WI38 (cell line): Measurements from ENCODE around the gene CTNNA2.

Experiments used
- H3K4me3 ChIP-seq: 2 replicates; pipeline ENCODE4 v1.5.1; 2011; ENCODE audit warnings: low read depth, mild to moderate bottlenecking, control low read depth, low read length
- TF ChIP-seq, protein P1 (sequence below): IDR thresholded peaks from 2 replicates; pipeline ENCODE4 v1.5.1; 2012; ENCODE audit warnings: low read depth, mild to moderate bottlenecking, control low read depth, low read length

The CTNNA2 gene

DNA sequence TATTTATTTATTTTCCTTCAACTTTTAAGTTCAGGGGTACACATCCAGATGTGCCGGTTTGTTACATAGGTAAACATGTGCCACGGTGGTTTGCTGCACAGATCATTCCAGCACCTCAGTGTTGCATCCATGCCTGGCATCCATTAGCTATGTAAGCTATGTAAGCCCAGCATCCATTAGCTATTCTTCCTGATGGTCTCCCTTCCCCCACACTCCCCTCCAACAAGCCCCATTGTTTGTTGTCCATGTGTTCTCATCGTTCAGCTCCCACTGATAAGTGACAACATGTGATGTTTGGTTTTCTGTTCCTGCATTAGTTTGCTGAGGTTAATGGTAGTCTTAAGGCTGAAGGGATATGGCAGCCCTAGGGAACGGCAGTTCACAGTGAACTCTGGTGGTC lies 203.4 kb downstream of the CTNNA2 start:
- H3K4me3 ChIP-seq: no peak overlapping the region
- TF ChIP-seq, protein P1, sequence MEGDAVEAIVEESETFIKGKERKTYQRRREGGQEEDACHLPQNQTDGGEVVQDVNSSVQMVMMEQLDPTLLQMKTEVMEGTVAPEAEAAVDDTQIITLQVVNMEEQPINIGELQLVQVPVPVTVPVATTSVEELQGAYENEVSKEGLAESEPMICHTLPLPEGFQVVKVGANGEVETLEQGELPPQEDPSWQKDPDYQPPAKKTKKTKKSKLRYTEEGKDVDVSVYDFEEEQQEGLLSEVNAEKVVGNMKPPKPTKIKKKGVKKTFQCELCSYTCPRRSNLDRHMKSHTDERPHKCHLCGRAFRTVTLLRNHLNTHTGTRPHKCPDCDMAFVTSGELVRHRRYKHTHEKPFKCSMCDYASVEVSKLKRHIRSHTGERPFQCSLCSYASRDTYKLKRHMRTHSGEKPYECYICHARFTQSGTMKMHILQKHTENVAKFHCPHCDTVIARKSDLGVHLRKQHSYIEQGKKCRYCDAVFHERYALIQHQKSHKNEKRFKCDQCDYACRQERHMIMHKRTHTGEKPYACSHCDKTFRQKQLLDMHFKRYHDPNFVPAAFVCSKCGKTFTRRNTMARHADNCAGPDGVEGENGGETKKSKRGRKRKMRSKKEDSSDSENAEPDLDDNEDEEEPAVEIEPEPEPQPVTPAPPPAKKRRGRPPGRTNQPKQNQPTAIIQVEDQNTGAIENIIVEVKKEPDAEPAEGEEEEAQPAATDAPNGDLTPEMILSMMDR: no peak

DNA sequence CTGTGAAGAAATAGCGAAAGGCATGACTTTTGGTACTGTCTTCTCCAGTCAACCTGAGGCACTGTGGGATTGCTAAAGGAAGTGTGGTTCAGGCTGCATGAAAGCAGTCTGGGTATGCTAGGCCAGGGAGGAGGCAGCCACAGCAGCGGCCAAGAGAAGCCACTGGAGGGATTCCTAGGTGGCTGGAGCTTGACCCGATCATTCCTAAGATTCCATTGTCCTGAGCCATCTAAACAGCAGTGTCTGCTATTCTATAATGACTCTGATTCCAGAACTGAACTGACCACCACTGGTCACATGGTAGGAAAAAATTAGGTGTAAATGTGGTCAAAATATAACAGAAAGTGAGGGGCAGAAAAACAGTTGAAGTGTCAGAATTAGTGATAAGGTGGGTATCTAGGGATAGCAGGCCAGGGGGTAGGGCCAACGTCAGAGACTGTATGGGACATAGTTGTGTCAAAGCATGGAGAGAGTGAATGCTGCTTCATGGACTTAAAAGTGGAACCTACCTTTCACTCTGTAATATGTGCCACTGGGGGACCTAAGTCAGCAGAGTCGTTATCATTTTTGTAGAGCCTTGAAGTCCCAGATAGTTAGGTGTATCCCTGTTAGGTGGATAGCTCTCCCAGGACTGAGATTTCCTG lies 204.6 kb downstream of the CTNNA2 start:
- TF ChIP-seq, protein P1: no peak
- no peak overlapping the region for H3K4me3 ChIP-seq

DNA sequence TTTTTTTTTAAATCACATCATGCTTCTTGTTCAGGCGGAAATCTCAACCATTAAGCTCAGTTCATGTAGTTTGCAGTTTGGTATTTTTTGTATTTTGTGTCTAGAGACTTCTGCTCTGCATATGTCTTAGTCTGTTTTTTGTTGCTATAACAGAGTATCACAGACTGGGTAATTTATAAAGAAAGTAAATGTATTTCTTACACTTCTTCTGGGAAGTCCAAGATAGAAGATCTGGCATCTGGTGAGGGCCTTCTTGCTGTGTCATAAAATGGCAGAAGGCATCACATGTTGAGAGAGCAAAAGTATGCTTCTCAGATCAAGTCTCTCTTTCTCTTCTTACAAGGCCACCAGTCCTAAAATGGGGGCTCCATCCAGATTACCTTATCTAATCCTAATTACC lies 208.2 kb downstream of the CTNNA2 start:
- TF ChIP-seq, protein P1: no peak
- H3K4me3 ChIP-seq: no peak overlapping the region

DNA sequence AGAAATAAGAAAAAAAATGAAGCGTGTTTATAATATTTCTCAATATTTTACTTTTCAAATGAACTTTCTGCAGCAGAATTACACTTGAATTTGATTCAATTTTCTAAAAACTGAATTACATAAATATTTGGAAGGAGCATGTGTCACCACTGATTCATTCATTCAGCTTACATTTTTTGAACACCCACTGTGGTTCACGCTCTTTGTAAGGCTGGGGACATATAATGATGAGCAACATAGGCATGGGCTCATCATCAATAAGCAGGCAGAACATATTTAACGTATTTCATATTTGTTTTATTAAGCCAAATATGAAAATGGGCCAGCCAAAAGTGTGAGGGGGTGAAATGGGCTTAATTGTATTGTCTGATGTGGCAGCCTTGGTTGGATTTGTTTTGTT lies 209.1 kb downstream of the CTNNA2 start:
- TF ChIP-seq, protein P1: no peak
- no peak overlapping the region for H3K4me3 ChIP-seq

DNA sequence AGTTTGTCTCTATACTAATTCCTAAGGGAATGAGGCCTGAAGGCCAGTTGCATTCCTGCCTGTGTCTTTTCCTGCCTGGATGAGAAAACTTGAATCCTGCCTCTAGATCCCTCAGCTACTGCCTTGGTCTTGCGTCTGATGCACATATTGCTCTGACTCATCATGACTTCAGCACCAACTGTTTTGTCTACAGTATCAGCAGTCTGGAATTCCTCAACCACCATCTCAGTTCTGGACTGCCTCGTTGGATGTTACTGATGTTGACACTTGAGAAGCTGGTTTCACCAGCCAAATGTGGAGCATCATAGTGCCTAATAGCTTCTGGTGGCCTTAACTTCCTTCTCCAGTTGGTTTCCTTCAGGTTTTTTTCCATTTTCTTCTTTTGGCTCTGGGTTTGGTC lies 211.0 kb downstream of the CTNNA2 start:
- TF ChIP-seq, protein P1: no peak
- H3K4me3 ChIP-seq: no peak overlapping the region

DNA sequence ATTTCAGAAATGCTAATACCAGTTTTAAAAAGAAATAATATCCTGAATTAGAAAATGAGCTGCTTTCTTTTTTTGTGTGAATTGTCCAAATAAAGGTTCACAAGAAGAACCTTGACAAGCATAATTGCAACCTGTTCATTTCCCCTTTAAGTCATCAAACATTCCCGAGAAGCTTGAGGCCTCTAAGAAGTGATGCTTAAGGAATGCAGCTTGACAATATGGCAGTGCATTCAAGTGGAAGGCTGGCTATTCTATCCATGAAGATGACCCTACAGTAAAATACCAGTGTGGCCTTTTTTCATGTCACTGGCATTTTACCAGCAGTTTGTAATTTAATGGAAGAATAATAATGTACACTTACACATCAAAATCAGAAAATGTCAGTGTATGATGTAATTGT lies 216.7 kb downstream of the CTNNA2 start:
- TF ChIP-seq, protein P1: no peak
- H3K4me3 ChIP-seq: no peak overlapping the region

DNA sequence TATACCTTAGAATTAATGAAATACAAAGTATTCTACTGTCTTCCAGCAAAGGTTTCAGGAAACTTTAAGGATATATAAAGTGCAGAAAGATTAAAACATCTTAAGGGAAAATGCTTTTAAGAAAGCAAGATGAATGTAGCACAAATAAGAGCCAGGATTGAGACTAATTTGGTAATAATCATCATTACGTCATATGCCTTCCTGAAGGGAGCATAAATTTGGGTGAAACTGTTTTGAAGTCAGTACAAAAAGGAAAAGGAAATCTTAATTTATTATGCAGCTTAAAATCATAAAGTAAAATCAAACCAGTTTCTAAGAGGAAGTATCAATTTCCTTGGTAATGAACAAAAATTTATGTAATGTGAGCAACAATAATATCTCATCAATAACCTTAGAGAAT lies 221.7 kb downstream of the CTNNA2 start:
- TF ChIP-seq, protein P1: no peak
- H3K4me3 ChIP-seq: no peak overlapping the region
